ENCODE results near the gene SERPINB3.

DNA sequence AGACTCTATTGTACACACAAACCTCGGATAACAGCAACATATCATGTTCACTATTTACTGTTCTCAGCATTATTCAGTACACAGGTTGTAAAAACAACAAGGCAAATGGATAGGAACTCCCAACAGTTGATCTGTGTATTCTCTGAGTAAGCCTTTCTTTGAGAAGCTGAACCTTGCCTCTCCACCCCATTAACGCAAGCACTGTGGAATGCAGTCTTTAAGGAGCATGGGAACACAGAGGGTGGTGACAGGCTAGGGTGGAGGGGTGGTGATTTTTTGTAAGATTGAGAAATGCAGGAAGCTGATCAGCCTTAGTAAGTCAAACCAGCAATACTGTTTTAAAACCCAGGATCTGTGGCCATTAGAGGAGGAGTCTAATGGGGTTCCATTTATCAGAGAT is 21.5 kb upstream of the SERPINB3 start:
- no peak for TF ChIP-seq OSR1 (CRISPR knock-in tag; IDR thresholded peaks at IDR 0.05)
- TF ChIP-seq PATZ1 (CRISPR knock-in tag; IDR thresholded peaks at IDR 0.05; ENCODE audit: borderline replicate concordance) = no peak
- no peak for TF ChIP-seq TSHZ2 (CRISPR knock-in tag; IDR thresholded peaks at IDR 0.05)
- no peak for TF ChIP-seq TCF4 (CRISPR knock-in tag; IDR thresholded peaks at IDR 0.05; ENCODE audit: borderline replicate concordance)
- no peak for TF ChIP-seq ZNF565 (CRISPR knock-in tag; conservative IDR thresholded peaks at IDR 0.05; ENCODE audit: low read depth)
- no peak for TF ChIP-seq ESRRG (CRISPR knock-in tag; IDR thresholded peaks at IDR 0.05)
- TF ChIP-seq RARB (CRISPR knock-in tag; IDR thresholded peaks at IDR 0.05) = no peak
- no peak for TF ChIP-seq ZFP30 (CRISPR knock-in tag; IDR thresholded peaks at IDR 0.05)
- TF ChIP-seq ZFP3 (CRISPR knock-in tag; IDR thresholded peaks at IDR 0.05) = no peak
- no peak for TF ChIP-seq CSRNP3 (CRISPR knock-in tag; IDR thresholded peaks at IDR 0.05)
- TF ChIP-seq TOX (CRISPR knock-in tag; IDR thresholded peaks at IDR 0.05; ENCODE audit: borderline replicate concordance) = no peak
- TF ChIP-seq ARNTL (CRISPR knock-in tag; IDR thresholded peaks at IDR 0.05; ENCODE audit: borderline replicate concordance, low read depth) = no peak

Measured in SK-N-SH treated with all-trans-retinoic acid at 6 μM for 48 hours (cell line).